Skin epidermis (tissue), 12 donors: ENCODE measurements around the gene RLBP1.

ENCODE experiments used
- H3K27ac ChIP-seq, 21 experiments: fragments of 200-600 bp; sonication (generic) in 11 of 21; one replicate each; pipeline ENCODE4 v1.5.0; 2020; ENCODE audit warnings: mild to moderate bottlenecking in 3 of 21, inconsistent platforms in 2 of 21, moderate library complexity in 2 of 21
- H3K4me3 ChIP-seq, 7 experiments: fragments of 200-600 bp; sonication (generic) in 2 of 7; one replicate each; pipeline ENCODE4 v1.5.0; 2020; ENCODE audit warnings: inconsistent platforms in 2 of 7, mild to moderate bottlenecking in 2 of 7, moderate library complexity in 1 of 7

The RLBP1 gene

DNA sequence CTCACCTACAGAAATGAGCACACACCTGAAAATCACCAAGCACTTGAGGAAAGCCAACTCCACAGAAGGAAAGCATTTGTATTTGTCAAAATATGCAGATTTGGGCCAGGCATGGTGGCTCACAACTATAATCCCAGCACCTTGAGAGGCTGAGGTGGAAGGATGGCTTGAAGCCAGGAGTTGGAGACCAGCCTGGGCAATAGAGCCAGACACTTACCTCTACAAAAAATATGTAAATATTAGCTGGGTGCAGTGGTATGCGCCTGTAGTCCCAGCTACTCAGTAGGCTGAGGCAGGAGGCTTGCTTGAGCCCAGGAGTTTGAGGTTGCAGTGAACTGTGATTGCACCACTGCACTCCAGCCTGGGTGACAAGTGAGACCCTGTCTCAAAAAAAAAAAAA lies 12.3 kb downstream of the RLBP1 start:
- H3K27ac ChIP-seq: no peak overlapping the region
- H3K4me3 ChIP-seq: no peak overlapping the region

DNA sequence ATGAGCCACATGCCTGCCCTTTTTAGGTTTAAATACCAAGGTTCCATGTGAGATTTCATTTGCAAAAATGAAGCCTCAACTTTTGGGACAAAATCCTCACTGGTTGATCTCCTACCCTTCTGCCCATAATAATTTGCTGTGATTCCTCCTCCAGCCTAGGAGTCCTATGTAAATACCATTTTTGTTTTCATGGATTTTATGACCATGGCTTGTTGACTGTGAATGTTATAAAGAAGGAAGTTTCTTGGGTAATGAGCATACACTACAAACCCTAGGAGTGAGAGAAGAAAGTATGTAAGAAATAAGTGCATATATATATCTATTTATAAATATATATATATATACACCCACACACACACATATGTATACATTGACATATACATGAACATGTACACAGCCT lies 13.1 kb downstream of the RLBP1 start:
- H3K27ac ChIP-seq: no peak overlapping the region
- no peak overlapping the region for H3K4me3 ChIP-seq

DNA sequence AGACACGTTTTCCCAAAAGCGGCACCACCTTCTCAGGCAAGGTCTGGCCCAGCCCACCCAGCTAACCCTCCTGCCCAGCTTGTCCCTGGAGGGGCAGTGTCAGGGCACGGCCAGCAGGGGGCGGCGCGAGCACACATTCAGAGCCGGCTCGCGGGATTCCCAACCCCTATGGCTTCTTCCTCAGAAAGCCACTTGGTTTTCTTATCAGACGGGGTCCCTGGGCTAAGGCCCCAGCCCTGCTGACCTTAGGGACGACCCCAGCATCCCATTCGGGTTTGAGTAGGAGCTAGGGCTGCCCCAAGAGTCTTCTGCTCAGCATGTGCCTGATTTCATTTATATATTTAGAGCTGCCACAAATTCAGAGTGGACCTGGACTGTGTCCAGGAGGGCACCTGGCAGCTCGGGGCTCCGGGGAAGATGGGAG lies 14.5 kb downstream of the RLBP1 start:
- no peak overlapping the region for H3K4me3 ChIP-seq
- H3K27ac ChIP-seq: no peak overlapping the region

DNA sequence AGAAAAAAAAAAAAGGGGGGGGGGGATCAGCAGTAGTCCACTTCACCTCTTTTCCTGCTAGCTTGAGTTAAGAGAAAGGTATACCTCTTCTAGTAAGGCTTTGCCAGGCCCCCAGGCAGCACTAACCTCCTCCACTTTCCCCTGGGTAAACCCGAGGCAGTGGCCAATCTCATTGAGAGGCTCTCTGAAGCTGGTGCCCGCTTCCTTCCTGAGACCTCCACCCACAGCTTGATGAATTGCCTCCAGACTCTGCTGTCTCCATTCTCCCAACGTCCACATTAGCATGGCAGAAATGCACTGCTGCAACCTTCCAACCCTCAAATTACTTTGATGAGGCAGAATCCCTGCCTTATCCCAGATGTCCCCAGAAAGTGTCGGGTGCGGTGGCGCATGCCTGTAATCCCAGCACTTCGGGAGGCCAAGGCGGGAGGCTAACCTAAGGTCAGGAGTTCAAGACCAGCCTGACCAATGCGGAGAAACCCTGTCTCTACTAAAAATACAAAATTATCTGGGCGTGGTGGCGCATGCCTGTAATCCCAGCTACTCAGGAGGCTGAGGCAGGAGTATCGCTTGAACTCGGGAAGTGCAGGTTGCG lies 15.3 kb downstream of the RLBP1 start:
- Histone ChIP-seq H3K4me3 (no peak overlapping the region), H3K27ac (no peak overlapping the region)

DNA sequence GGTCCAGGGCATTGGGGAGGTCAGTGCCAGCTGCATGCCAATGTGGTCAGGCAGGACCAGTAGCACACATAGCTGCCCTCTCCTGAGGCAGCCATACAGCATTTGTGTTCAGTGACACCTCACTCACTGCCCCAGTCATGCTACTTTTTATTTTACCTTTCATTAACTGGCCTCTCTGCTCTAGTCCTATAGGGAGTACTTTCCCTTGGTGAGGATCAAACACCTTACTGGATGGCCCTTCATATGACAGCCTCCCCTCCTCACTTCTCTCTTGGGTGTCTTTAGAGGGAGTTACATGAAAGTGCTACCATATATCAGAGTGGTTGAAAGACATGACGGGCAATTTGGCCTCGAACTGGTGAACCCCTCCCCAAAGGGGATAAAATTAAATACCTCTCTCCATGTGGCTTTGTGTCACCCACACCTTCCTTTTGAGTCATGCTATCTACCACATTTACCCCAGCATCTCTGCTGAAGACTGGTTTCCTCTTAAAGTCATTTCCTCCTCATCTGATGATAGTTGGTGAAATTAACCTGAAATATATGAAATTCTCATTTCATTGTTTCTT lies 17.6 kb downstream of the RLBP1 start:
- H3K27ac ChIP-seq: peak overlapping the region in 1 of 21 experiments; percentile 51
- no peak overlapping the region for H3K4me3 ChIP-seq

DNA sequence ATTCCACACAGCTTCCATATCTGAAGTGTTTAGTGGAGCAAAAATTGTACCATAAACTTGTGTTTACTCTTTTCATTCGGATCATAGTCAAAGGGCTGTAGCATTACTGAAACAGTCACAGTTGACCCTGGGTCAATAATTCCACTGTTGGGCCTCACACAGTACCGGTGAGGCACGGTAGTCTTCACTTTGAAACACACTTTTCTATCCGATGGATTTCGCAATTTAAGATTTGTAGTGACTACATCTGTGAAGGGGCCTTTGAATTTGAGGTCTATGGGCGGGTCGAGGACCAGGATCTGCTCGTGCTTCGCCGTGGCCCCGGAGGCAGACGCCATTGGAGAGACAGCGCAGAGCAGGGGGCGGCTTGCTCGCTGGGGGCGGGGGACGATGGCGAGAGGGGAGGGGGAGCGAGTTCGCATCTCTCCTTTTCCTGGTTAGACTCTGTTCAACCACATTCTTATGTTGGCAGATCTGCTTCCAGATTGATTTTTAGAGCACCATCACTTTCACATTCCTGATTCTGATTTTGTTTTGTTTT lies 19.8 kb downstream of the RLBP1 start:
- Histone ChIP-seq H3K4me3 (no peak overlapping the region), H3K27ac (no peak overlapping the region)

DNA sequence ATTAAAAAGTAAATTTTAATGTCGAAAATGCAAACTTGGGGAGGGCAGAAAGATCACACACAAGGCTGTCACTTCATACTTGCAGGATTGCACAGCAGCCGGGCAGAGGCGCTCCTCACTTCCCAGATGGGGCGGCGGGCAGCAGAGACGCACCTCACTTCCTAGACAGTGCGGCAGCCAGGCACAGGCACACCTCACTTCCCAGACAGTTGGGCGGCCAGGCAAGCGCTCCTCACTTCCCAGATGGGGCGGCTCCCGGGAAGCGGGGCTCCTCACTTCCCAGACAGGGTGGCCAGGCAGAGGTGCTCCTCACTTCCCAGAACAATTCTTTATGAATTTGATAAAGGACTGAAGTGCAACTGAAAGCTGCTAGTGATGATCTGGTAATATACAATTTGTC lies 21.2 kb downstream of the RLBP1 start:
- Histone ChIP-seq H3K4me3 (no peak overlapping the region), H3K27ac (peak overlapping the region in 4 of 21 experiments; percentile 14 to 61 (median 44))

DNA sequence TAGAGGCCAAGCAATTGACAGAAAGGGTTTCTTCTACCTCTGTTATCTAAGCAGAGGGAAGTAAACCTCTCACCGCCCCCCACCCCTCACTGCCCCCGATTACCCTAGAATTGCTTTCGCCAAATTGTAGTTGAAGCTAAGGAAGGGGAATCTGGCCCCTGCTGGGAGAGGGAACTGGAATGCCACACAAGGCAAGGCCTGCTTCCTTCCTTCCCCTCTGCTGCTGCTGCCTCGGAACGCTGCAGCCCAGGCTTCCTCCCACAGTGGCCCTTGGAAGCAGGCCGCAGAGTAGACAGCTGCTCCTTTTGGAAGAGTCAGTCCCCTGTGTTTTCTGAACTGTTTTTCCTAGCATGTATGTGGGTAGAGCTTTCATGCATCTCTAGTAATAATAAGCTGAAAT lies 21.6 kb downstream of the RLBP1 start:
- Histone ChIP-seq H3K4me3 (no peak overlapping the region), H3K27ac (peak overlapping the region in 6 of 21 experiments; percentile 8 to 65 (median 38))

DNA sequence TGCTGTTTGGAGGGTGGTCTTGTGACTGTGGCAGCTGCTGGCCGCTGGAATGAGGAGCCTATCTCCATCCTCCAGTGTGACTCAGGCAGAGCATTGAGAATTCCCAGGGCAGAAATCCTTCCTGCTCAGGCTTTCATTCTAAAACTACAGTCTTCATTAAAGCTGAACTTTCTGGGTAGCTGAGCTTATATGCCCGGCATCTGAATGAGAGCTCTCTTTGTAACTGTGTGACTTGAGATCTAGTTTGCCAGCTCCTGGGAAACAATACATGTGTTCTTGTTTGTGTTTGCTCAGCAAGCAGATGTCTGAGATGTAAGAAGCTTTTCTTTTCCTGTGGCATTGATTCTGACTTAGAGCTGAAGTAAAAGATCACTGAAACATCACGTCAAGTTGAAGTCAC lies 22.4 kb downstream of the RLBP1 start:
- Histone ChIP-seq H3K4me3 (no peak overlapping the region), H3K27ac (peak overlapping the region in 5 of 21 experiments; percentile 6 to 75 (median 33))

DNA sequence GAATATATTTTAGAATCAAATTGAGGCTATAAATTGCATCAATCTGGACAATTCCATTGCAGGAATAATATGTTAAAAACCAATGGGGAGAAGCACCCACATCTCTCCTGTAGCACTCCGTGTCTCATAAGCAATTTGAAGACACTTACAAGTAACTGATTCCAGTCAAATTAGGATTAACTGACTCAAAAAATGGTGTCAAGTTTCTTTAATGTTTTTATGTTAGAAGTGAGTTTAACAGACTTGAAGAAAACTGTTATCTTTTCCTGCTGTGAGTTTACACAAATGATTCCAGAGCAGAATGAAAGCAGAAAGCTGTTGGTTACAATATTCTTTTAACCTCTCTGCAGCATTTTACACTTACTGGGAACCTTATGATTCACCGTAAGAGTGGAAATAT lies 23.2 kb downstream of the RLBP1 start:
- H3K27ac ChIP-seq: peak overlapping the region in 6 of 21 experiments; percentile 8 to 75 (median 32)
- no peak overlapping the region for H3K4me3 ChIP-seq

DNA sequence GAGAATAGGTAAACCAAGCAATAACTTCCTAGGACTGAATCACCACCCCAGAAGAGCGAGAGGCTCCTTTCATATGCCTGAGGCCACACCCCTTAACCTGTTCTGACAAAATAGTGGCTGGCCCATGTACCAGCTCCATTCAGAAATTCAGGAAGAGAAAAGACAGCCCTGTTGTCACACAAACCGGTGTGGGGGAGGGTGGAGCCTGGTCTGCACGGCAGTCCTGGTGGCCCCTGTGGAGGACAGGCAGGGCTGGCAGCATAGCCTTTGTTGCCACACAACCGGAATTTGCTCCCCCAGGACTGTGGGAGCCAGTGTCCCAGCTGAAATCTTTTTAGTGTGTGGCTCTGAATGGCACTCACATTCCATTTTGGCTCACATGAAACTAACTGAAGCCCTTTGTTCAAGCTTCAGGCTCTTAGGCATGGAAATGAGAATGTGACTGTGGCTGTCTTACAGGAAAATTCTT lies 23.8 kb downstream of the RLBP1 start:
- H3K27ac ChIP-seq: peak overlapping the region in 14 of 21 experiments; percentile 8 to 71 (median 30)
- H3K4me3 ChIP-seq: no peak overlapping the region

DNA sequence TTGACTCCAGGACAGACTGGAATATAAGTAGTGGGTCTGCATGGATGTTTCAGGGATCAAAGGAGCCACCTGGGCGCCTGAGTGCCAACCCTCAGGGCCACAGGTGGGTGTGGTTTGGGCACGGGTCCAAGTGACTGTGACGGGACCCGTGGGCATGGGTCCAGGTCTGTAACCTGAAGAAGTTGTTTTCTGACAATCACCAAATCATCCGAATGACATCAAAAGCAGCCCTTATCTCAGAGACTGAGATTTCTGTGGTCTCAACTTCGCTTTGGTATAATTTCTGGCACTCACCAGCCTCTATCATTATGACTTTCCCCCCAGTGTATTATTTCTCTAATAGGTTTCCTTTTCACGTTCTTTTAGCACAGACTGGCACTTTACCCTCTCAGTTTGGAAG lies 24.4 kb downstream of the RLBP1 start:
- H3K27ac ChIP-seq: peak overlapping the region in 12 of 21 experiments; percentile 18 to 71 (median 34)
- H3K4me3 ChIP-seq: no peak overlapping the region

DNA sequence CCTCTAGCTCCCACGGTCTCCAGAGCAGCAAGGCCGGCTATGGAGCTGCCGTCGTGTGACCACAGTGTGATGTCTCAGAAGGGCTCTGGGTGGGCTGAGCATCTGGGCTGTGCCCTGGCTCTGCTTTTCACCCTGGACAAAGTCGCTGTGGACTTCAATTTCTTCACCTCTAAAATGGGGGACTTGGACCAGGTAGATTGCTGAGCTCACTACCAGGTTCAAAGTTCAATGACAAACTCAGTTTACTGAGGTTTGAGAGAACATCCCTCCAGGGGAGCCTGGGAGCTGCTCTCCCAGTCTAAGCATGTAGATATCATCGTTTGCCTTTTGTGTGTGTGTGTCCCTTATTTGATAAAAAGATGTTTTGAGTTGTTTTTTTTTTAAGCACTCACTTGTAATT lies 25.1 kb downstream of the RLBP1 start:
- H3K4me3 ChIP-seq: no peak overlapping the region
- H3K27ac ChIP-seq: peak overlapping the region in 5 of 21 experiments; percentile 31 to 57 (median 52)

DNA sequence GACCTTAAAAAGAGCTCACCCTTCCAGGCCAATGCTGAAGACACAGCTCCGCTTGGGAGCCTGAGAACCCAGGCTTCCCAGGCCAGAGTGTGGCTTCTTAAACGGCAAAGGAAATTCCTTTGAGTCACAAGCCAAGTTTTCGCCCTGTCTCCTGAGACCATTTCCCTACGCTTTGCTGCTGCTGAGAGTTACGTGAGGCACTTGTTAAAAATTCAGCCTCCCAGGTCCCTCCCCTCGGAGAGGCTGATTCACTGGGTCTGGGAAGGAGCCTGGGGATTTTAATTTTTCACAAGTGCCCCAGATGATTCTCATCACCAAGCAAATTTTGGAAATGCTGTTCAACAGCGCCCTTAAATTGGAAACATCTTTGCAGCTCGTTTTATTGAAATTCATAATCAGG lies 25.5 kb downstream of the RLBP1 start:
- Histone ChIP-seq H3K4me3 (no peak overlapping the region), H3K27ac (peak overlapping the region in 6 of 21 experiments; percentile 4 to 57 (median 50))

DNA sequence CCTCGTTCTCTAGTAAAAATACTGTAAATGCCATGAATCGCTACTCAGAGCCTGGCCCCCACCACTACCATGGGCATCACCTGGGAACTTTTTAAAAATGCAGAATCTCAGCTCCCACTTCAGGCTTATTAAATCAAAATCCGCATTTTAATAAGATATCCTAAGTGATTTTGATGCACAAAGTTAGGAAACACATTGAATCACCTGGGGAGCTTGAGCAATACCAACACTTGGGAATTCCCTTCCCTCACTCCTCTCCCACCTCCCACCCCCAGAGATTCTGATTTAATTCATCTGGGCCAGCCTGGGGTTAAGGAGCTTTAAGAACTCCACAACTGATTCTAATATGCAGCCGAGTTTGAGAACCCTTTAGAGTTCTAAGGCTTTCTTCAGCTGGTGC lies 26.8 kb downstream of the RLBP1 start:
- Histone ChIP-seq H3K4me3 (no peak overlapping the region), H3K27ac (peak overlapping the region in 1 of 21 experiments; percentile 25)

DNA sequence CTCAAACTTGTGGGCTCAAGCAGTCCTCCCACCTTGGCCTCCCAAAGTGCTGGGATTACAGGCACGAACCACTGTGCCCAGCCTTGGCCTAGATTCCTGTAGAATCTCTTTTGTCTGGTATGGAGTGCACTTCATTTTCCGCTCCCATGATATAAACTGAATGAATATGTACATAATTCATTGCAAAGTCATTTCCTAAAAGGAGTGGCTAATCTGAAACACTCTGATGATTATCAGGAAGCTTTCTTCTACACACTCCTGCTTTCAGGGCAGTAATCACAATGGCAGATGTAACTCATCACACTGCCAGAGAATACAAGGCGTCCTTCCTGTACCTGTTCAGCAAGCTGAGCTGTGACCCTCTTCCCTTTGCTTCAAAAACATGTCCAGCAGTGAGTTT lies 28.6 kb downstream of the RLBP1 start:
- H3K27ac ChIP-seq: no peak overlapping the region
- no peak overlapping the region for H3K4me3 ChIP-seq

DNA sequence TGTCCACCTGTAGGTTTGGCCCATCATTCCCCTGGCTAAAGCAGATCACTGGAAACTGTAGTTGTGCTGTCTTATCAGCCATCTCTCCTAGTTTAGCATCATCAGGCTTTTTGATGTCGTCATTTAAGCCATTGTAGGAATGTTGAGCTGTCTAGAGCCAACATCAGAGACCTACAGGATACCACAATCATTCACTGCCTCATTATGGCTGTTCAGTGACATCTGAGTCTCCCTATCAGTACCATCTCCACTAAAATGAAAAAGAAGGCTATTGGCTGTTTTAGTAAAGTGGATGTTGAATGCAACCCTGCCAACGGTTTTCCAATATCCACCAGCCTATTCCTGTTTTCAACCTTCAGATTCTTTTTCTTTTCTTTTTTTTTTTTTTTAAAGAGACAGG lies 29.2 kb downstream of the RLBP1 start:
- no peak overlapping the region for H3K27ac ChIP-seq
- no peak overlapping the region for H3K4me3 ChIP-seq

DNA sequence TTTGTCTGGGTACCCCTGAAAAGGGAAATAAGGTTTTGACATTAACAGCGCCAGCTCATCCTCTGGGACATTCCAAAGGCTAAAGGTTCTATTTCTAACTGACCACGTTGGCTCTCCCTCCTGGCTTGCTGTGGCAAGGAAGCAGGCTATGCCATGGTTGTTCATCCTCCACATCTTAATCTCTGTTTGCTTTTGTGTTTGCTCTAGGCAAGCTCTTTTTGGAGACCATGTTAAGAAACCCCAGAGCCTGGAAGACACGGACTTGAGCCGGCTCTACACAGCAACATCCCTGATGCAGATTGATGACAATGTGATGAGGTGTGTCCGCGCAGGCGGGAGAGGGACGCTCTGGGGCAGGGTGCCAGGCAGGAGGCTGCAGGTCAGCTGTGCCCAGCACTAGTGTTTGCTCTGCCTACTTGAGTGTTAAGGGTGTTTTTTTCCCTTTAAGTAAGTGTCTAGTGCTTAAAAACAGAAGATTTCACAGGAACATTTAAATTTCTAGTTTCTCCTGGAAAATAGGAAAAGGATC lies 33.3 kb downstream of the RLBP1 start:
- no peak overlapping the region for H3K27ac ChIP-seq
- no peak overlapping the region for H3K4me3 ChIP-seq

DNA sequence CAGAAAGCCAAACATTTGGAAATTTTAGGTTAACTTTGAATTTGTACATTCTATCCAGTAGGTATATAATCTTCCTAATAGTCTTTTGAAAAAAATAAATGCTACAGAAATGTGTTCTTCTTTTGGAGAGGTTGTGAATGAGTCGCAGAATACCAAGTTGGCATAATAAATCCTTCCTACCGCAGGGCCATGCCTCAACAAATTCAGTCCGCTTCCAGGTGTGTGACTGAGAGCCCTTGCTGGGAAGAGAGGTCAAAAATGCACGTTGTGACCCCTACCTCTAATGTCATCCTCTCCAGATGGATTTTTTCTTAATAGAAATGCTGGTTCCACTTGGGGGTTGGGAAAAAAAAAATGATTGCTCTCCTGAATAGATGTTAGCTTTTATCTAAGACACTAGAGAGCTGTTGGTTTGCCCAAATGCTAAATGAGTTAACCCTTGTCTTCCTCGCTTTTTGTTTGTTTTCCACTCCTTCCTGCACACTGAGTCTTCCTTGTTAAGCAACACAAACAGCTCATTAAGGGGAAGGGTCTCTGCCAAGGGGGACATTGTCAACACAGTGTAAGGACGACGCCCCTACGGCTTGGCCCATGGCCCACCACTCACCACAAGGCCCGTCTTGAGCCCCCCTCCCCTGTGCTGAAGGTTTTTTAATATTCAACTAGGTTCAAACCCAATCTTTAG lies 33.9 kb downstream of the RLBP1 start:
- Histone ChIP-seq H3K27ac (no peak overlapping the region), H3K4me3 (no peak overlapping the region)

DNA sequence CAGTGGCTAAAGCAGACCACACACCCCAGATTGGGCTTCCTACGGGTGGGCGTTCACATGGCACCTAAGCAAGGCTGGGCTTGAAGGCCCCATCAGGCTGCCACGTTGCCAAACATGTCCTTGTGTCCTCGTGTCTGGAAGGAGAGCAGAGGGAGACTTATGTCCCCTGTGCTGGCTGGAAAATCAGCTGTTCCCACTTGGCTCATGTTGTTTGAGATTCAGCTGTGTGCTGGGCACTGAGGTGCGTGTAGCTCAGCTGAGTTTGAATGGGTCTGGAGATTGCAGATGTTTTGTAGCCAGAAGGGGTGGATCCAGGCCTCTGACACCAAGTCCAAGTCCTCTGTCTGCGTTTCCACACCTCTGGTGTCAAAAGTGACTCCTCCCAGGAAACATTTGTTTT lies 34.6 kb downstream of the RLBP1 start:
- H3K4me3 ChIP-seq: no peak overlapping the region

More for the DNA sequence above, 34.6 kb downstream of the RLBP1 start:
- no peak overlapping the region for H3K27ac ChIP-seq
